Uterus (tissue), 4 donors: ENCODE data around the gene LAYN. TPM values are rescaled to one million over a fixed set of nuclear protein-coding genes. Genes with fewer than 3 reads are reported as not detected.

ENCODE experiments used
- DNase-seq, 2 donors: peaks; one replicate each; pipeline ENCODE4 v3.0.0-alpha.2; 2019 to 2020
- H3K27ac ChIP-seq, 2 donors: fragments of 200-600 bp; sonication (generic); 1 replicate in 1 of 2; 2 replicates in 1 of 2; pipeline ENCODE4 v1.5.1; 2016 to 2018
- H3K27me3 ChIP-seq, 2 donors: fragments of 200-600 bp; sonication (generic); one replicate each; pipeline ENCODE4 v1.5.1; 2018 to 2019; ENCODE audit warnings: control low read depth in 1 of 2
- H3K36me3 ChIP-seq, 2 donors: fragments of 200-600 bp; sonication (generic); one replicate each; pipeline ENCODE4 v1.5.1; 2019; ENCODE audit warnings: control low read depth in 1 of 2
- H3K4me1 ChIP-seq, 2 donors: fragments of 200-600 bp; sonication (generic); one replicate each; pipeline ENCODE4 v1.5.1; 2018 to 2019; ENCODE audit warnings: control low read depth in 1 of 2
- H3K4me3 ChIP-seq, 2 donors: fragments of 200-600 bp; sonication (generic); 1 replicate in 1 of 2; 2 replicates in 1 of 2; pipeline ENCODE4 v1.5.1; 2018 to 2019; ENCODE audit warnings: mild to moderate bottlenecking in 1 of 2
- H3K9me3 ChIP-seq, 2 donors: fragments of 200-600 bp; sonication (generic); one replicate each; pipeline ENCODE4 v1.5.1; 2019; ENCODE audit warnings: control low read depth in 1 of 2
- CTCF ChIP-seq, 4 experiments: fragments of 200-600 bp in 2 of 4; fragments of 450-650 bp in 2 of 4; sonication (generic) in 2 of 4; IDR thresholded peaks; one replicate each; pipeline ENCODE4 v1.5.1; 2016 to 2019; ENCODE audit warnings: antibody characterized with exemption in 4 of 4, mild to moderate bottlenecking in 2 of 4, moderate library complexity in 1 of 4
- POLR2A ChIP-seq, 2 donors: fragments of 450-650 bp; IDR thresholded peaks; one replicate each; pipeline ENCODE4 v1.6.1; 2016; ENCODE audit warnings: antibody characterized with exemption in 2 of 2, mild to moderate bottlenecking in 1 of 2, moderate library complexity in 1 of 2
- intact Hi-C: fragments of 100-400 bp; cut with DNase I; formaldehyde crosslinking; loops from one replicate; pipeline ENCODE4 v1.15.1; 2023; ENCODE audit warnings: low total_unique reads
- total RNA-seq, 4 donors: library from RNA; depleted of rRNA in 3 of 4; stranded (reverse); fragments of >200 nt in 3 of 4; gene quantifications; one replicate each; pipeline versions ENCODE4 v1.1.0 to v1.2.4, GENCODE V29; 2014 to 2023
- donor health status: DM: yes; HTN: yes; CAD: no.

The LAYN gene
- total RNA-seq, 4 donors from 2014 or later, result 8.5 to 58.2 (median 37.1) TPM

GRCh38 chr11:111535281-111535680 lies 5.2 kb upstream of the LAYN start:
- Histone ChIP-seq H3K27me3 (no peaks in the 10 kb centered on the region), H3K4me3 (no peak overlapping the region), H3K27ac (no peak overlapping the region), H3K4me1 (no peaks in the 10 kb centered on the region), H3K9me3 (no peaks in the 10 kb centered on the region), H3K36me3 (no peaks in the 10 kb centered on the region)
- TF ChIP-seq CTCF (IDR thresholded peaks at IDR 0.05) (no peak), POLR2A (IDR thresholded peaks at IDR 0.05) (no peak)
- intact Hi-C loops, result no loop called here
- no peak for DNase-seq

- no peaks in the 10 kb centered on the region for H3K9me3 ChIP-seq
- TF ChIP-seq POLR2A (IDR thresholded peaks at IDR 0.05), result no peak
- H3K4me1 ChIP-seq, result no peaks in the 10 kb centered on the region
- H3K4me3 ChIP-seq, result no peak overlapping the region
- no peaks in the 10 kb centered on the region for H3K27me3 ChIP-seq
- no peak overlapping the region for H3K27ac ChIP-seq
- H3K36me3 ChIP-seq, result no peaks in the 10 kb centered on the region
- intact Hi-C loops, result no loop called here
- no peak for DNase-seq
These were observed 3.1 kb upstream of the LAYN start for GRCh38 chr11:111537336-111537860.

GRCh38 chr11:111538407-111539114 lies 2.0 kb upstream of the LAYN start:
- Histone ChIP-seq H3K36me3 (no peaks in the 10 kb centered on the region), H3K27ac (no peak overlapping the region), H3K4me1 (no peaks in the 10 kb centered on the region), H3K4me3 (no peak overlapping the region), H3K9me3 (no peaks in the 10 kb centered on the region), H3K27me3 (no peaks in the 10 kb centered on the region)
- TF ChIP-seq POLR2A (IDR thresholded peaks at IDR 0.05), result no peak
- TF ChIP-seq CTCF (IDR thresholded peaks at IDR 0.05), result no peak
- intact Hi-C loops, result no loop called here
- no peak for DNase-seq

GRCh38 chr11:111539426-111540113 lies 950 bp upstream of the LAYN start:
- H3K4me1 ChIP-seq, result no peaks in the 10 kb centered on the region
- H3K9me3 ChIP-seq, result no peaks in the 10 kb centered on the region
- H3K27ac ChIP-seq, result peak overlapping the region; percentile 78 to 82
- no peaks in the 10 kb centered on the region for H3K27me3 ChIP-seq
- no peak for DNase-seq
- peak overlapping the region; percentile 61 to 64 for H3K4me3 ChIP-seq
- H3K36me3 ChIP-seq, result no peaks in the 10 kb centered on the region
- intact Hi-C loops, result no loop called here
- no peak for TF ChIP-seq POLR2A (IDR thresholded peaks at IDR 0.05)
- TF ChIP-seq CTCF (IDR thresholded peaks at IDR 0.05), result no peak

- Histone ChIP-seq H3K36me3 (no peaks in the 10 kb centered on the region), H3K27ac (peak overlapping the region; percentile 78 to 82), H3K4me3 (peak overlapping the region; percentile 61 to 64), H3K27me3 (no peaks in the 10 kb centered on the region), H3K9me3 (no peaks in the 10 kb centered on the region), H3K4me1 (no peaks in the 10 kb centered on the region)
- no peak for TF ChIP-seq POLR2A (IDR thresholded peaks at IDR 0.05)
- no peak for TF ChIP-seq CTCF (IDR thresholded peaks at IDR 0.05)
- no peak for DNase-seq
- intact Hi-C loops, result no loop called here
These were observed 375 bp downstream of the LAYN start for GRCh38 chr11:111540937-111541253.
